Inferior parietal cortex (tissue), 1 donor: ENCODE results near the gene FAM111A.

Experiments used
- DNase-seq: peaks from one replicate; pipeline ENCODE4 v3.0.0-alpha.2; 2016; ENCODE audit errors: extremely low spot score

Gene FAM111A

DNA sequence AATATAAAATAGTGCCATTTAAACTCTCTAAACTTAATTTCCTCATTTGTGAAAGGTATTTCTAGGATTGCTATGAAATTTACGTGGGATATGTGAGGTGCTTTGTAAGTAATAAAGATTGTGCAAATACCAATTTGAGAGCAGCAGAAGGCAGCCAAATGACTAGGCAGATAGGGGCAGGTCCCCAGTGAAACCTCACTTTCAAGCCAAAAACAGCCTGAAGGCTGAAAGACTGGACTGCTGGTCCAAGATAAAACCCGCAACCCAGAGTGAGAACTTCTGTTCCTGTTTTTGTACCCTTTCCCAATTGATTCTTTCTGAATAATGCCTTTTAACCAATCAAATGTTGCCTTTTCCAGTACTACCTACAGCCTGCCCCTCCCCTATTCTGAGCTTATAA is 36.5 kb downstream of the FAM111A start:
- no peak for DNase-seq

DNA sequence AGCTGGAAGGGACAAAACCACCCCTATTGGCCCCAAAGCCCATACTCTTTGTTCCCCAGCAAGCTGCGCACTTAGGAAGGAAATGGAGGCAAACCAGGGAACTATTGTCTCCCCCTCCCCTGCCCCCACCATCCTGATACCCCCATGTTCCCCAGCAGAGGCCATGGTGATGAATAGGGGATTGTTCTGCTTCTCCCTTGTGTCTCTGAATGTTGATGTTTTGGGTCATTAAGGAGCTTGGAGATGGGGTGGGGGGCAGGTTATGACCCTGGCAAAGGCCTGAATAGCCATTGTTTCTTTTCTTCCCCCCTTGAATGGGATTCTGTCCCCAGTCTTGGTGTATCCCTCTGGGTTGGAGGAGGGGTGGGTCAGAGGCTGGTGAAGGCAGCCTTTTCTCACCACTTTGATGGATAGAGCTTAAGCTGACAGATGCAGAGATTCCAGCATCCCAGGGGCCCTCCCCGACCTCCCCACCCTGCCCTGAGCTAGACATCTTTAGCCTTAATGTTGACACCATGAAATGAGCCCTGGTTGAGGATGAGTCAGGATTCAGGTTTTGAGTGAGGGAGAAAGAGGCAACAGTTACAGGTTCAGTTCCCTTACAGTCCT is 37.6 kb downstream of the FAM111A start:
- DNase-seq = no peak

DNA sequence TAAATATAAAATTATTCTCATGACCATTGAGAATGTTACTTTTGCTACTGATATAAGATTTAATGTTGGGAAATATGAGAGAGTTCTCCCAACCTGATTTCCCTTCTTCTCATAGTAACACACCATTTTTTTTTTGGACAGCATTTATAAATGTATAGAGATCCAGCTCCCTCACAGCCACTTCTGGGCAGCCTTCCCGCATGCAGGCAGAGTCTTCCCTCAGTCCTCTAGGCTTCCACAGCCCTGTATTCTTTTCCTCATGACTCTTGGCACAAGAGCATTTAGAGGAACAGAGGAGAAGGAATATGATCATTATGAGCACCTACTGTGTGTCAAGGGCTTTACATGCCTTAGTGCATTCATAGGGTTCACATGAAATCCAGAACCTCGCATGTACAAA is 38.3 kb downstream of the FAM111A start:
- no peak for DNase-seq

DNA sequence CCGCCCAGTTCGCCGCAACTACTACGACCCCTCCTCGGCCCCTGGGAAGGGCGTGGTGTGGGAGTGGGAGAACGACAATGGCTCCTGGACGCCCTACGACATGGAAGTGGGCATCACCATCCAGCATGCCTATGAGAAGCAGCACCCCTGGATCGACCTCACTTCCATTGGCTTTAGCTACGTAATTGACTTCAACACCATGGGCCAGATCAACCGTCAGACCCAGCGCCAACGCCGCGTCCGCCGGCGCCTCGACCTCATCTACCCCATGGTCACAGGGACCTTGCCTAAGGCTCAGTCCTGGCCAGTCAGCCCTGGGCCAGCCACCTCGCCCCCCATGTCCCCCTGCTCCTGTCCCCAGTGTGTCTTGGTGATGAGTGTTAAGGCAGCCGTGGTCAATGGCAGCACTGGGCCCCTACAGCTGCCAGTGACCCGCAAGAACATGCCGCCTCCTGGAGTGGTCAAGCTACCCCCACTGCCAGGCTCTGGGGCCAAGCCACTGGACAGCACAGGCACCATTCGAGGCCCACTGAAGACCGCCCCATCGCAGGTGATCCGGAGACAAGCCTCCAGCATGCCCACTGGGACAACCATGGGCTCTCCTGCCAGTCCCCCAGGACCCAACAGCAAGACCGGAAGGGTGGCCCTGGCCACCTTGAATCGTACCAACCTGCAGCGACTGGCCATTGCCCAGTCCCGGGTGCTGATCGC is 39.2 kb downstream of the FAM111A start:
- no peak for DNase-seq

DNA sequence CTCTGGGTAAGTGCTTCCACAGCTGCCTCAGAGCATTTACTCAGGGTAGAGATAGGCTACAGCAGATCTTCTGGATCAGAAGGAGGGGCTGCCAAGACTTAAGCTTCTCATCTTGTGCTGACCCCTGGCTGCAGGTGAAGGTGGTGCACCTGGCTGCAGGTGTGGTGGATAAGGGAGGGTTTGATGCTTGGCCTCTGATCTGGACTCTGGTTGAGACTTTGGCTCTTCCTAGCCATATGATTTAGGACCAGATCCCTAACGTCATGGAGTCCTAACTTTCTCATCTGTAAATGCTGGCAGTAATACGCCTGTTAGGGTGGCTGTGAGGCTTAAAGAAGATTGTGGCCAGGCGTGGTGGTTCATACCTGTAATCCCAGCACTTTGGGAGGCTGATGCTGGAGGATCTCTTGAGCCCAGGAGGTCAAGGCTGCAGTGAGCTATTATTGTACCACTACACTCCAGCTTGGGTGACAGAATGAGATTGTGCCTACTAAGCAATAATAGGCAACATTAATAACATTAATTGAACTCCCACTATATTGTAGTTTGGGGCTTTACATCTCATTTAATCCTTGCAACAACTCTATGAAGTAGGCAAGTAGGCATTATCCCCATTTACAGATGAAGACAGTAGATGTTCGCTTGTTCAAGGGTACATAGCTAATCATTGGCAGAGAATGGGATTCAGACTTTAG is 39.9 kb downstream of the FAM111A start:
- no peak for DNase-seq

DNA sequence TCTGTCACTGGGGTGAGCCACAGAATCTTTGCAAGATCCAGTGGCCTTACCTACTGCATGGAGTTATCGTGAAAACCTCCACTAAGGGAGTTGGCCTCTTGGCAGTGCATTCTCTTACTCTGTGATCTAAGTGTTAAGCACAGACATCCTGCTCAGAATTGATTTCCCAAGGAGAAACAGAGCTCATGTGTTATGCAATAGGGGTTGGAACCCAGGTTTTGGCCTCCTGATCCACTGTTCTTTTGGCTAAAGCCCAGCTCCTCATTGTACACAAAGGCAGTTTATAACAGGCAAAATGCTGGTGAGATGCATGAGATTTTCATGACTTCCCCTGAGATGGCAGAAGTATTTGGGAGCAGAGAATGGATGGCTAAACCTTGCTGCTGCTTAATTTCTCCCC is 41.1 kb downstream of the FAM111A start:
- DNase-seq = no peak

DNA sequence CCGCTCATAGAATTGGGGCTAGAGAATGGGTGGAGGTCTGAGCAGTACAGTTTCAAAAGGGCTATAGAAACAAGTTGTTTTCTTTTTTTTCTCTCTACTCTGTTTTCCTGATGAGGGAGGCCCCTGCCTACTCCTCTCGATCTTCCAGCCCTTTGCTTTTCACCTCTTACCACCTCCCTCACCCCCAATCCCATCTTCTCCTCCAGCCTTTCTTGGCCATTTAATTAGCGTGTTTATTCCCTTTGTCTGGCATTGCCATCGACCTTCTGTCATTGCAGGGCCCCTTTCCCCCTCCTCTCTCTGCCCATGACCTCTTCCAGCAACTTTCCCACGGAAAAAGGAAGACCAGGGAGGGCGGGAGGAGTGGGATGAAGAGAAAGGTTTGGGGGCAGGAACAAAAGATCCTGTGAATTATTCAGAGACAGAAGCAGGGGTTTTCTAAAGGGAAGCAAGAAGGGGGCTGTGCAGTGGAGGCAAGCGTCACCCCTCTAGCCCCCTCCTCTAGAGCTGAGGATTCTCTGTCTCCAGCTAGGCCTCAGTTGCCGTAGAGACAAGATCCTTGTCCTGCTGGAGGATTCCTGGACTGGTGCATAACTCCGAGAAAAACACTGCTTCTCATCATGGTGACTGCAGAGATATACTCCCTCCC is 42.2 kb downstream of the FAM111A start:
- DNase-seq = no peak

DNA sequence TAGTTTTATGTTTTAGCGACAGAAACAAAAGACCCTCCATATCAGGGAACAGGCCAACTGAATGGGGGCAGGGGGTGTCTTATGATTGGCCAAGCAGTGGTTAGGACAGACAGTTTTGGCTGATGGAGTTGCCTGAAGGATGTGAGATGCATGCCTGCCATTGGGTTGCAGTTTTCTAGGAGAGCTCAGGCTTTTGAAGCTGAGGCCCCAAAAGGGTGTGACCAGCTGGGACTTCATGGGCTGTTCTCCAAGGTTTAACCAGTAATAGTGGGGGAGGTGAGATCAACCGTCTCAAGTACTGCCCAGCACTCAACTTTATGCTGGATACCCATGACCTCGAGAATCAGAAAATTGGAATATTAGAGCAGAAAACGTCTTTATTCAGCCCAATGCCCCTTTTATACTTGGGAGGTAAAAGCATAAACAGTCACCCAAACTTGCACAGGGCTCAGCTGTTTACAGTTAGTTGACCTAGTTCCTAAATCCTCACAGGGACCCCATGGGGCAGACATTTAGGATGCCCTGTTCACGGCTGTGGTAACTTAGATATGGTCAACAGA is 42.8 kb downstream of the FAM111A start:
- DNase-seq = no peak

DNA sequence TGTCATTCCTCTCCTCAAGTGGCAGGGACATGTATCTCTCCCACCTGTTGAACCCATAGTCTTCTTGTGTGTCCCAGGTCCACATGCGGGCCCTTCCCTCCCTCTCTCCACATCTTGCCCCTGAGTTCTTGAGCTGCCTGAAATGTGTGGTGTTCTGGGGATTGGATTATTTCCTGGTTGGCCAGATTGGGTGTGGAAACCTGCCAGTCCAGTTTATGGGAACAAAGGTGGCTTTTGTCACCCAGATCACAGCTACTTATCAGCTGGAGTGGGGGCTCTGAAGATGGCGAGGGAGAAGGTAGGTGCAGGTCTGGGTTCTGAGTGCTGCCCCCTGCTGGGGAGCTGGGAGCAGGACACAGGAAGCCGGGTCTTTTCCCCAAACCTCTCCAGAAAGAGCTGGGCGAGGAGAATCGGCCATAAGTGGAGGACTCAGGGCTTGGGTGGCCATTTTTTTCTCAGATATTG is 43.5 kb downstream of the FAM111A start:
- DNase-seq = no peak

DNA sequence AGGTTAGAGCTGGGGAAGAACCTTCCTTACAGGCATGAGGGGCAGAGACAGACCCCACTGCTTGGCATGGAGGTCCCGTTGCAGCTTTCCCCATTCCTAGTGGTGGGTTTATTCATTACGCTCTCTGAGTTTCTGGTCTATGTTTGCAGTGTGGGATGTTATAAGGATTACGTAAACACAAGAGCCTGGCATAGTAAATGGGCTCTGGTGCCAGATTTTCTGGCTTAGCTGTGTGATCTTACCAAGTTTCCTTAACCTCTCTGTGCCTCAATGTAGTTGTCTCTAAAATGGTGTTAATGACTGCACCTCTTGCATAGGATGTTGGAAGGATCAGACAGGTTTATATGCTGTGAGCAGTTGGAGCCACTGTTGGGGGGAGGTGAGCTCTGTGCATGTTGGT is 44.4 kb downstream of the FAM111A start:
- DNase-seq = no peak

DNA sequence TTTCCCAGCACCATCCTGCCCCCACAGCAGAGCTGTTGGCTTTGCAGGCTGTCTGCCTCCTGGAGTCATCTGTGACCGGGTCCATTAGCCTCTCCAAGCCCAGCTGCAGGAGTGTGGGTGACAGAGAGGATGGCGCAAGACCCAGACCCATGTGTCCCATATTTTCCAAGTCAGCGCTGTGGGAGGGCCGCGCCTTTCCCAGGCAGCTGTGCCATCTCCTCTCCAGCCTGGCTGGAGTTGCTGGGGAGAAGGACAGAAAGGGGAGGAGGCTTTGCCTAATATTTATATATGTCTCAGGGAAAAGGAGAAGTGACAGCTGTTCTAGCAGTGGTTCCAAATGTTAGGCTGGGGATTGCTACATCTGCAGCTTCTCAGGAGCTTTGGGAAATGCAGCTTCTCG is 44.9 kb downstream of the FAM111A start:
- no peak for DNase-seq

DNA sequence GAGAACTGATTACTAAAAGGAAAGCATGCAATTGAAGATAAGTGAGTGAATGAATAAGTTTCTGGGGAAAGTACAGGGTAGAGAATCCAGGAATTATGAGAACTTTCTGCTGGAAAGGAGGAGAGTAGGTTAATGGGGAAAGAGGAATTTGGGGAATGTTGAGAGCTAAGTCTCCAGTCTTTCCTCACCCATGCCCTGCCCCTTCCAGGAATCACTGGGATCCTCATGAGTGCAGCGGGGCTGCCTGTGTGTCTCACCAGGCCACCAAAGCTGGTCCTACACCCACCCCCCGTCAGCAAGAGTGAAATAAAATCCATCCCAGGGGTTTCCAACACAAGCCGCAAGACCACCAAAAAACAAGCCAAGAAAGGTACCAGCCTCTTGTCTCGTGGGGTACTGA is 46.3 kb downstream of the FAM111A start:
- DNase-seq = no peak

DNA sequence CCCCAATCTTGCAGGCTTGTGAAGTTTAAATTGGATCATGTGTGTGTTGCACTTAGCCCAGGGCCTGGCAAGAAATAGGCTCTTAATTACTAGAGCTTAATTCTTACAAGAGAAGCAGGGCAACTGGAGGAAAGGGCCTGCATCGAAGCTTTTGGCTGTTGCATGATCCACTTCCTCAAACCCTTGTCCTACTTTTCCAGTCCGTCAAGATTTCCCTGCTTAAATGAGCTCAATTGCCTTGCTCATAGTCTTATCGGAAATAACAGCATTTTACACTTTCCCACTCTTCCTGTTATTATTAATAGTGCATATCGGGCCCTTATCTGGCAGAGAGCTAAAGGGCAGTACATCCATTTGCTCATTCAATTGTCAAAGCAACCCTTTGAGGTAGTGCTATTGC is 47.3 kb downstream of the FAM111A start:
- DNase-seq = no peak

DNA sequence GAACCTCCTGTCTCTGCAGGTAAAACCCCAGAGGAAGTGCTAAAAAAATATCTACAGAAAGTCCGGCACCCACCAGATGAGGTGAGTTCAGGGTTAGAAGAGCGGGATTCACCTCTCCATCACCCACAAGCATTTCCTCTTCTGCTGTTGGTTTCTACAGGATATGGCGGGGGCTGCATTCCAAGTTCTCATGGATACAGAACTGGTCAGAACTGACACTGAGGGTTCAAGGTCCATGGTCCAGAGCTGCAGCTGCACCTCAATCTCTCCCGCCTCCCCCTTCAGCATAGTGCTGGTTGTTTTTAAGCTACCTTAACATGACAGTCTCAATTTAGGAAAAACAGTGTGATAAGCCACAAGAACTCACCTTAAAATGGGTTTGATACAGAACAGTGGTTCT is 48.4 kb downstream of the FAM111A start:
- DNase-seq = no peak

DNA sequence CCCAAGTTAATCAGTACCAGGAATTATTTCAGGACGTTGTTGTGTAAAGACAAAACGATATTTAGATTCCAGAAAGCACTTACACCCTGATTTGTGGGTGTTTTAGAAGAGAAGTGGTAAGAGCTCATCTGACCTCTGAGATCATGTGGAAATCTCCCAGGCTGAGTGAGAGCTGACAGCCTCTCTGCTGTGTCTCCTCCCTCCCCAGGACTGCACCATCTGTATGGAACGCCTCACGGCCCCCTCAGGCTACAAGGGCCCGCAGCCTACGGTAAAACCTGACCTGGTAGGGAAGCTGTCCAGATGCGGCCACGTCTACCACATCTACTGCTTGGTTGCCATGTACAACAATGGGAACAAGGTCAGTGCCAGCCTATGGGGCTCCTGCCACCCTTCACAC is 49.2 kb downstream of the FAM111A start:
- no peak for DNase-seq

DNA sequence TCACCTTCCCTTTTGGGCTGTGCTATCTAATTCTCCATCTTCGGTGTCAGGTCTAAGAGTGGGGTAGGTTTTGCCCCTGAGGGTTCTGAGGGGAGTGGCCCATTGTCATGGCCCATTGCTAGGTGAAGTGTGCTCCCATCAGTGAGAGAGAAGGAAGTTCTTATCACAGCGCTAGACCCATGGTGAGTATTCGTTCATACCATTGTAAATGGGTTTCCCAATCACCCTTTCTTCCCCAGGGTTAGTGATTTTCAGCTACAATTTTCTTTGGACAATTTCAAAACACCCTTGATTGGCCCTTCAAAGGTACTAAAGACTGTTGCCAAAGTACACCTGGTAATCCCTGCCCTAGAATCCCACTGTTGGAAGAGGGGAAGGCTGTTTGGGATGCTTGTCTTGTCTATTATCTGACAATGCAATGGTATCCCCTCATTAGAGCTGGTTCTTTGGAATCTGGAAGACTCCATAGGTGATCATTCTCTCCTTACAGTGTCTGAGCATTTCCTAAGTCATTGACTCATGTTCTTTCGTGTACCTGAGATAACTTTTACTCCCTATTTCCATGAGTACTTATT is 49.9 kb downstream of the FAM111A start:
- no peak for DNase-seq

DNA sequence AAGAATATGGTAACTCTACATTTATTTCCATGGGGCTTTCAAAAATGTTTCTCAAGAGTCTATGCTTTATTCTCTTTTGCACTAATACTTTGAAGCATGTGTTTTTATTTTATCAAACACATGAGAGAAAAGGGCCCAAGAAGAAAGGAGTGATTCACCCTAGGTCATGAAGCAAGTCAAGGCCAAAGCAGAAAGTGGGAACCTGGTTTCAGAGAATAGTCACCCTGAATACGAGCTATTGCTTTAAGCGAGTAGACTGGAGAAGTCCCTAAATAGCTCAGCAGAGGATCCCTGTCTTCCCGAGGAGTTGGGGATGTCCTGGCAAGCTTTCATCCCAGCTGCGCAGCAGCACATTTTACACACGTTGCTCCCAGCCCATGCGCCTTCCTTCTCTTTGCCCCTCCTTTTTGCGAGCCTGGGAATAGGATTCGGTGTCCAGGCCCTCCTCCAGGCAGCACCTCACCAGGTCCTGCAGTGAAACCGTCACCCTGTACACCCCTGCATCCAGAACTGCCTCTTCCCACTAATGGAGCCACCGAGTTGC is 51.0 kb downstream of the FAM111A start:
- no peak for DNase-seq

DNA sequence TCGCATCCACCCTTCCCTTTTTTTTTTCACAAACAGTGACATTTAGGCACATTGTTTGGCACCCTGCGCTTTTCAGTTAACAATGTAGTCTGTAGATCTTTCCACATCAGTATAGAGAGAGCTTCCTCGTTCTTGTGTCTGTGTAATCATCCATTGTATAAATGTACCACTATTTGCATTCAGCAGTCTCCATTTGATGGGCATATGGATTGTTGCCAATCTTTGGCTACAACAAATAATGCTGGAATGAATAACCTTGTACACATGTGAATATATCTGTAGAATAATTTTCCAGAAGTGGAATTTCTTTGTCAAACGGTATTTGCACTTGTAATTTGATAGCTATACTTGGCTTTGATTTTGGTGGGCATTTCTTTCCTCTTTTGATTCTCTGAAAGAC is 52.9 kb downstream of the FAM111A start:
- no peak for DNase-seq

DNA sequence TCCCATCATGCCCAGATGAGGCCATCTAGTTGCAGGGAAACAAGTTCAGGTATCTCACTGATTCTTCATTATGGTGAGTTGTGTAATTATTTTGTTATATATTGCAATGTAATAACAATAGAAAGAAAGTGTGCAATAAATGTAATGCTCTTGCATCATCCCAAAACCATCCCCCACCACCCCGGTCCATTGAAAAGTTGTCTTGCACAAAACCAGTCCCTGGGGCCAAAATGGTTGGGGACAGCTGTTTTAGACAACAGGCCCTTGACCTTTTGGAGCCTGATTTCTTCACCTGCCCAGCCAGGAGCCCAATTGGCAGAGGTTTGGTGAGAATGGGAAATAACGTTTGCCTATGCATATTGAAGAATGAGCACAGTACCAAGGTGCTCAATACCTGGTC is 54.1 kb downstream of the FAM111A start:
- DNase-seq = no peak

DNA sequence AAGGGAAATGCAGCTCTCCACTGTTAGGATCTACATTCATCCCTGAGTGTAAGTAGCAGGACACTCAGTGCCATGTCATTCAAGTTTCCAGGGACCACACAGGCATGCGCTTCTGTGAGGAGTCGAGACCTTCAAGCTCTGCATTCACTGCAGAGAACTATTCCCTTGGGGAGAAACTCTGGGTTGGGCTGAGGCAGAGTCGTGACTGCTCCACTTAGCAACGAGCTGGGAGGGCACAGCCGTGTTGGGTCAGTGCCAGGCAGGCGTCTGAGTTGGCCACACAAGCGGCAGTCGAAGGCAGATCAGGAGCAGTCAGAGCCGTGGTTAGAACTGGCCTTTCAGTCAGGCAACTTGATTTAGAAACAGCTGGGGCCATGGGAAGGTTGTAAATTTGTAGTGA is 55.3 kb downstream of the FAM111A start:
- DNase-seq = peak; percentile 63

DNA sequence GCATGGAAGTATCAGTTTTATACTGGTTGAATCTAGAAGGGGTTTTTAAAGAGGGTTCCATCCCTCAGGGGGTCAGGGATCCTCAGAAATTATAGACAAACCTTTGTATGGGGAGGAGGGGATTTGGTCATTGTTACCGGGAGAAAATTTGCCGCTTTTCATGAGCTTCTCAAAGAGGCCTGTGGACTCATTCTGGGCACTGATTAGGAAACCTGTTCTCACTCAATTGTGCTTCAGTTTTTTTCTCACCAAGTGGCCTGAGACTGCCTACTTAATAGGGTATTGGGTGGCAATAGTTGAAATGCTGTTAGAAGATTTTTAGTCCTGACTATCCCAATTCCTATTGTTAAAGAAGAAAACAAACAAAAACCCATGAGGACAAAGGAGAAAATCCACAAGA is 56.1 kb downstream of the FAM111A start:
- DNase-seq = no peak
